COR-L47 (cell line): Measurements from ENCODE around the gene WDFY4.

Experiments used
- DNase-seq: peaks from one replicate; lab custom pipeline; 2025; lab: John Stamatoyannopoulos, UW

Gene WDFY4

GRCh38 chr10:48771234-48771633, 86.6 kb downstream of the WDFY4 start:
- DNase-seq: no peak

- no peak for DNase-seq
Observed at GRCh38 chr10:48772059-48772458, 87.4 kb downstream of the WDFY4 start.

- DNase-seq: no peak
Observed at GRCh38 chr10:48773580-48773979, 88.9 kb downstream of the WDFY4 start.

GRCh38 chr10:48774416-48775205, 89.9 kb downstream of the WDFY4 start:
- no peak for DNase-seq

- no peak for DNase-seq
Observed at GRCh38 chr10:48775206-48775517, 90.5 kb downstream of the WDFY4 start.

- DNase-seq: no peak
Observed at GRCh38 chr10:48776005-48776522, 91.4 kb downstream of the WDFY4 start.

- DNase-seq: no peak
Observed at GRCh38 chr10:48776528-48776927, 91.9 kb downstream of the WDFY4 start.

- DNase-seq: no peak
Observed at GRCh38 chr10:48777110-48777509, 92.4 kb downstream of the WDFY4 start.

GRCh38 chr10:48778193-48778857, 93.7 kb downstream of the WDFY4 start:
- DNase-seq: no peak

GRCh38 chr10:48779077-48779476, 94.4 kb downstream of the WDFY4 start:
- DNase-seq: no peak

GRCh38 chr10:48779546-48780152, 95.0 kb downstream of the WDFY4 start:
- DNase-seq: no peak

GRCh38 chr10:48780341-48780740, 95.7 kb downstream of the WDFY4 start:
- no peak for DNase-seq

- no peak for DNase-seq
Observed at GRCh38 chr10:48782386-48782785, 97.7 kb downstream of the WDFY4 start.

GRCh38 chr10:48784031-48784430, 99.4 kb downstream of the WDFY4 start:
- DNase-seq: no peak

GRCh38 chr10:48785796-48786195, 101.1 kb downstream of the WDFY4 start:
- no peak for DNase-seq

- no peak for DNase-seq
Observed at GRCh38 chr10:48786606-48787282, 102.1 kb downstream of the WDFY4 start.

- no peak for DNase-seq
Observed at GRCh38 chr10:48788554-48788953, 103.9 kb downstream of the WDFY4 start.

- no peak for DNase-seq
Observed at GRCh38 chr10:48789486-48790456, 105.1 kb downstream of the WDFY4 start.

- no peak for DNase-seq
Observed at GRCh38 chr10:48790457-48791044, 105.9 kb downstream of the WDFY4 start.

- DNase-seq: no peak
Observed at GRCh38 chr10:48791267-48791928, 106.7 kb downstream of the WDFY4 start.
